OCI-LY1 (cell line): ENCODE results near the gene DPP6.

Source experiments
- H2AFZ ChIP-seq: fragments of 200-600 bp; sonication (generic), shearing (Covaris generic); 2 replicates; pipeline ENCODE4 v1.6.0; 2014; ENCODE audit warnings: antibody characterized with exemption, mild to moderate bottlenecking, low read length
- H3F3A ChIP-seq: fragments of 200-600 bp; sonication (generic), shearing (Covaris generic); 2 replicates; pipeline ENCODE4 v1.6.0; 2014; ENCODE audit warnings: mild to moderate bottlenecking, antibody characterized with exemption, low read length, moderate library complexity; ENCODE audit not compliant: insufficient read depth
- H3K27ac ChIP-seq: fragments of 200-600 bp; sonication (generic); 2 replicates; pipeline ENCODE4 v1.5.1; 2014; ENCODE audit warnings: low read length, mixed run types, mild to moderate bottlenecking, low read depth; ENCODE audit not compliant: poor library complexity, severe bottlenecking
- H3K27me3 ChIP-seq: fragments of 200-600 bp; sonication (generic); 2 replicates; pipeline ENCODE4 v1.6.0; 2014; ENCODE audit warnings: antibody characterized with exemption, mild to moderate bottlenecking, low read length, moderate library complexity; ENCODE audit not compliant: insufficient read depth
- H3K36me3 ChIP-seq: fragments of 200-600 bp; sonication (generic); 2 replicates; pipeline ENCODE4 v1.6.1; 2014; ENCODE audit warnings: mild to moderate bottlenecking, antibody characterized with exemption, low read length, moderate library complexity, mixed read lengths; ENCODE audit not compliant: insufficient read depth
- H3K4me1 ChIP-seq: fragments of 200-600 bp; sonication (generic); 2 replicates; pipeline ENCODE4 v1.5.1; 2014; ENCODE audit warnings: mild to moderate bottlenecking, low read length, moderate library complexity; ENCODE audit not compliant: insufficient read depth, severe bottlenecking
- H3K4me2 ChIP-seq: fragments of 200-600 bp; sonication (generic), shearing (Covaris generic); 2 replicates; pipeline ENCODE4 v1.6.1; 2014; ENCODE audit warnings: low read length
- H3K4me3 ChIP-seq: fragments of 200-600 bp; sonication (generic); 2 replicates; pipeline ENCODE4 v1.5.1; 2014; ENCODE audit warnings: low read length, low read depth, mild to moderate bottlenecking, mixed read lengths; ENCODE audit not compliant: poor library complexity, severe bottlenecking
- H3K79me2 ChIP-seq: fragments of 200-600 bp; shearing (Covaris generic); 2 replicates; pipeline ENCODE4 v1.6.1; 2016; ENCODE audit warnings: mixed run types, low read length, mixed read lengths; ENCODE audit not compliant: insufficient read depth
- H3K9ac ChIP-seq: fragments of 200-600 bp; sonication (generic), shearing (Covaris generic); 2 replicates; pipeline ENCODE4 v1.6.1; 2014; ENCODE audit warnings: mild to moderate bottlenecking, low read length, mixed read lengths
- H3K9me2 ChIP-seq: fragments of 200-600 bp; sonication (generic), shearing (Covaris generic); 2 replicates; pipeline ENCODE4 v1.6.1; 2014; ENCODE audit warnings: low read depth, mild to moderate bottlenecking, low read length, mixed read lengths
- H3K9me3 ChIP-seq: fragments of 200-600 bp; shearing (Covaris generic); 2 replicates; pipeline ENCODE4 v1.6.1; 2014; ENCODE audit warnings: low read length, mixed read lengths
- H4K20me1 ChIP-seq: fragments of 200-600 bp; sonication (generic), shearing (Covaris generic); 2 replicates; pipeline ENCODE4 v1.6.0; 2016; ENCODE audit warnings: mild to moderate bottlenecking, low read length; ENCODE audit not compliant: insufficient read depth
- EZH2 ChIP-seq: fragments of 200-600 bp; sonication (generic), shearing (Covaris generic); IDR thresholded peaks from 2 replicates; pipeline ENCODE4 v1.8.0; 2017; ENCODE audit warnings: borderline replicate concordance, mixed run types, mild to moderate bottlenecking, antibody characterized with exemption, low read length, moderate library complexity, mixed read lengths
- TF ChIP-seq, protein P1 (sequence below): fragments of 200-600 bp; sonication (generic), shearing (Covaris generic); IDR thresholded peaks from 2 replicates; pipeline ENCODE4 v1.5.1; 2017; ENCODE audit warnings: mild to moderate bottlenecking, antibody characterized with exemption, low read length, moderate library complexity, mixed read lengths

The DPP6 gene

DNA sequence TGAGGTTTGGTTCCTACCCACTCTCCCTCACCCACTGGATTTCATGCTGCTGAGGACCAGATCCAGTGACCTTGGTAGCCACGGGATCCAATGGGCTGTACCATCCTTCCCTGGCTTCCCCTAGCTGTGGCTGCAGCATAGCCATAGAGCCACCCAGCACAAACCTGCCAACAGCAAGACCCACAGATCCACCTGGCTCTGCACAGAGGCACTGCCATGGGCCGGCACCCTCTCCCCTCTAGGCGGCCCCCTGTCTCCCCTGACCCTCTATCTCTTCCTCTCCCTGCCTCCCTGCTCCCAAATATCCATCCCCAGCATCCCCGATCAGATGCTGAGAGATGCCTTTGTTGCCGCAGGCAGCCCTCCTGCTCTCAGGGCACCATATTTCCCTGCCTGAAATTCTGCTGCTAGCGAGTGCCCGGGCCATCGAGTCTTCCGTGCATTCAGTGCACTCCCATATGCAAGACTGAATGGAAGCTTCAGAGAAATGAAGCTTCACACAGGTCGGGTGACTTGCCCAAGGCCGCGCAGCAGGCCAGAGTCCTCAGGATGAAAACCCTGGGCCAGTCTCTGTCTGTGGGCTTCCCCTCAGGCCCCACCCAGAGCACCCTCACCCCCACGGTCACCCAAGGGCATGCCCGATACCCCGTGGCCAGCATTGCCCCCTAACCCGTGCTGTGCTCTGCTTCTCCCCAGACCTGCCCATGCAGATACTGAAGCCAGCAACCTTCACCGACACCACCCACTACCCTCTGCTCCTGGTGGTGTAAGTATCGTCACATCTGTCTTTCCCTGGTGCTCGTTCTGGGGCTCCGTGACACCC is 819.9 kb downstream of the DPP6 start:
- no peaks in the 10 kb centered on the region for H3K36me3 ChIP-seq
- H3K79me2 ChIP-seq = no peaks in the 10 kb centered on the region
- H3F3A ChIP-seq = no peaks in the 10 kb centered on the region
- H3K9ac ChIP-seq = no peak overlapping the region
- no peak overlapping the region for H3K27ac ChIP-seq
- no peak overlapping the region for H3K4me2 ChIP-seq
- no peak overlapping the region for H2AFZ ChIP-seq
- H4K20me1 ChIP-seq = no peaks in the 10 kb centered on the region
- no peak overlapping the region for H3K4me3 ChIP-seq
- no peak for TF ChIP-seq EZH2
- TF ChIP-seq, protein P1, sequence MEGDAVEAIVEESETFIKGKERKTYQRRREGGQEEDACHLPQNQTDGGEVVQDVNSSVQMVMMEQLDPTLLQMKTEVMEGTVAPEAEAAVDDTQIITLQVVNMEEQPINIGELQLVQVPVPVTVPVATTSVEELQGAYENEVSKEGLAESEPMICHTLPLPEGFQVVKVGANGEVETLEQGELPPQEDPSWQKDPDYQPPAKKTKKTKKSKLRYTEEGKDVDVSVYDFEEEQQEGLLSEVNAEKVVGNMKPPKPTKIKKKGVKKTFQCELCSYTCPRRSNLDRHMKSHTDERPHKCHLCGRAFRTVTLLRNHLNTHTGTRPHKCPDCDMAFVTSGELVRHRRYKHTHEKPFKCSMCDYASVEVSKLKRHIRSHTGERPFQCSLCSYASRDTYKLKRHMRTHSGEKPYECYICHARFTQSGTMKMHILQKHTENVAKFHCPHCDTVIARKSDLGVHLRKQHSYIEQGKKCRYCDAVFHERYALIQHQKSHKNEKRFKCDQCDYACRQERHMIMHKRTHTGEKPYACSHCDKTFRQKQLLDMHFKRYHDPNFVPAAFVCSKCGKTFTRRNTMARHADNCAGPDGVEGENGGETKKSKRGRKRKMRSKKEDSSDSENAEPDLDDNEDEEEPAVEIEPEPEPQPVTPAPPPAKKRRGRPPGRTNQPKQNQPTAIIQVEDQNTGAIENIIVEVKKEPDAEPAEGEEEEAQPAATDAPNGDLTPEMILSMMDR = no peak
- H3K4me1 ChIP-seq = no peaks in the 10 kb centered on the region
- no peaks in the 10 kb centered on the region for H3K9me3 ChIP-seq
- H3K27me3 ChIP-seq = peaks cover 11% of the 10 kb centered on the region; the same call in 1 of the 2 replicates
- H3K9me2 ChIP-seq = no peaks in the 10 kb centered on the region

DNA sequence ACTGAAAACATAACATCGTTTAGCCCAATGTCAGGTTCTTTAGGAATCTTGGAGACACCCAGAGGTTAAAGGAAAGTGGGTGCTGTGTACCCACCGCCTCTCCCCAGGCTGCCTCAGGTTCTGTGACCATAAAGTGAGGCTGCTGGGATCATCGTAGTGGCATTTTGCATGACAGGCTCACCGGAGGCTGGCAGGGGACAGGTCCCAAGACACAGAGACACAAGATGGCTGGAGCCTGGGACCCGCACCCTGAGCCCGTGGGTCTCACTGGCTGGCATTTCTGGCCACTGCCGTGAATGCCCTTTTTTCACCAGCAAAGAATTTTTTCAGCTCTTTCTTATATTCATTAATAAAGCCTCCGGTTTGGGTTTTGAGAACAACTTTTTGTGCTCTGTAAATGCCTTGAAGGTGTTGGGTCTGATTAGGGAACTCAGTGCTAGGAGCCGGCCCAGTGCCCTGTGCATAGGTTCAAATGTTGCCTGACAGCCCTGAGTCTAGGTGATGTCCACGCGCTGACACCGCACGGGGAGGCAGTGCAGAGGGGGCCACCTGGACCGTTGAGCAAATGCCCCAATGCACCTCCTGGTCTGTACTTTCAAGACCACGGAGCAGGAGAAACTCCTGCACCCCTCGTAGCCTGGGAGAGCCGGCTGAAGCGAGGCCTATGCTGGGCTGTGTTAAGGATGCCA is 820.8 kb downstream of the DPP6 start:
- Histone ChIP-seq H3K4me3 (no peak overlapping the region), H3K9ac (no peak overlapping the region), H3K4me1 (no peaks in the 10 kb centered on the region), H3K27me3 (peaks cover 11% of the 10 kb centered on the region; the same call in 1 of the 2 replicates), H3K9me3 (no peaks in the 10 kb centered on the region), H2AFZ (no peak overlapping the region), H3K4me2 (no peak overlapping the region), H4K20me1 (no peaks in the 10 kb centered on the region), H3K36me3 (no peaks in the 10 kb centered on the region), H3K9me2 (no peaks in the 10 kb centered on the region), H3K27ac (no peak overlapping the region), H3K79me2 (no peaks in the 10 kb centered on the region), H3F3A (no peaks in the 10 kb centered on the region)
- TF ChIP-seq, protein P1 = no peak
- TF ChIP-seq EZH2 = no peak

DNA sequence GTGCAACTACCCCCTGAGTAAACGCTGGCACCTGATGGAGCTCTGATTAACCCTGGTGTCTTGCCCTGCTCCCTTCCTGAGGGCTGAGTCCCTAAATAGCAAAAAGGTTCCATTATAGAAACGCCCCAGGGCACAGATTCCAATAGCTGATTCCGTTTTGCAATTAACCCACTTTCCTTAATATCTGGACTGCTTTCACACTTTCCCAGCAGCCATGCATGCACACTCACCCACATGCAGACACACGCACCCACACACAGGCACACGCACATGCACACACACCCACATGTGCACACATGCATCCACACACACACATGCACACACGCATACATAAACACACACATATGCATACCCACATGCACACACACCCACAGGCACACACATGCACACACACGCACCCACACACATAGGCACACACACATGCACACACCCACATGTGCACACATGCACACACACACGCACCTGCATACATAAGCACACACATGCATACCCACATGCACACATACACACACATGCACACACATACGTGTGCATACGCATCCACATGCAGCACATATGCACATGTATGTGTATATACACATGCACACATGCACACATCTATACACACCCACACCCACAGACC is 821.4 kb downstream of the DPP6 start:
- Histone ChIP-seq H3K36me3 (no peaks in the 10 kb centered on the region), H4K20me1 (no peaks in the 10 kb centered on the region), H3K4me1 (no peaks in the 10 kb centered on the region), H3K4me3 (no peak overlapping the region), H2AFZ (no peak overlapping the region), H3K79me2 (no peaks in the 10 kb centered on the region), H3K27me3 (peaks cover 6% of the 10 kb centered on the region; the same call in 1 of the 2 replicates), H3K27ac (no peak overlapping the region), H3K9me3 (no peaks in the 10 kb centered on the region), H3K9ac (no peak overlapping the region), H3K4me2 (no peak overlapping the region), H3K9me2 (no peaks in the 10 kb centered on the region), H3F3A (no peaks in the 10 kb centered on the region)
- no peak for TF ChIP-seq EZH2
- TF ChIP-seq, protein P1 = no peak
